ENCODE measurements around the gene PTPRN2.

DNA sequence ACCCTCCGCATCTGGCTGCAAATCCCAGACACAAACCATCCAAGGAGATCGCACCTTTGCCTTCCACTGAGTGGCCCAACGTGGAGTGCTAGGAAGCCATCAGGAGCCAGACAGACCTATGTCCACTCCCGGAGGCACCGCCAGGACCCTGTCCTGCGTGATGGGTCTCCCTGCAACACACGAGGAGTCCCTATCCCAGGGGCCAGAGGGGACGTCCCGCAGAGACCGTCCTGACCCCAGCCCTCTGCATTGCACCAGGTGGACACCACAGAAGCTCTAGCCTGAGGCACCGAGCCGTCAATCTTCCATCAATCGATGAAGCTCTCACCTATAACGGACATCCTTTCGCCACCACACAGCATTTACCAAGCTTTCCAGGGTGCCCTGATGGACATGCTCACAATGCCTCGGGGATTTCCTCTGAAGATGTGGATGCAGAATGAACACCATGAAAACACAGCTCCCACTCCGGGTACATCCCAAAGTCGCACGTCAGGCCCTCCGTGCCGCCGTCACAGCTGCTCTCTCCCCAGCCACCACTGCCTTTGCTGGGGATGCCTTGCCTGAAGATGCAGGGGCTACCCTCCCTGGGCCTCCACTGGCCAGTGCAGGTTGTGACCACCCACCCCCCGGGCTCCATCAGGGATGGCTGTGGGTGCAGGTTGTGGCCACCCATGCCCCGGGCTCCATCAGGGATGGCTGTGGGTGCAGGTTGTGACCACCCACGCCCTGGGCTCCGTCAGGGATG is 54.1 kb downstream of the PTPRN2 start:
- TF ChIP-seq POLR2A (IDR thresholded peaks at IDR 0.05) = no peak
- TF ChIP-seq, protein P1, sequence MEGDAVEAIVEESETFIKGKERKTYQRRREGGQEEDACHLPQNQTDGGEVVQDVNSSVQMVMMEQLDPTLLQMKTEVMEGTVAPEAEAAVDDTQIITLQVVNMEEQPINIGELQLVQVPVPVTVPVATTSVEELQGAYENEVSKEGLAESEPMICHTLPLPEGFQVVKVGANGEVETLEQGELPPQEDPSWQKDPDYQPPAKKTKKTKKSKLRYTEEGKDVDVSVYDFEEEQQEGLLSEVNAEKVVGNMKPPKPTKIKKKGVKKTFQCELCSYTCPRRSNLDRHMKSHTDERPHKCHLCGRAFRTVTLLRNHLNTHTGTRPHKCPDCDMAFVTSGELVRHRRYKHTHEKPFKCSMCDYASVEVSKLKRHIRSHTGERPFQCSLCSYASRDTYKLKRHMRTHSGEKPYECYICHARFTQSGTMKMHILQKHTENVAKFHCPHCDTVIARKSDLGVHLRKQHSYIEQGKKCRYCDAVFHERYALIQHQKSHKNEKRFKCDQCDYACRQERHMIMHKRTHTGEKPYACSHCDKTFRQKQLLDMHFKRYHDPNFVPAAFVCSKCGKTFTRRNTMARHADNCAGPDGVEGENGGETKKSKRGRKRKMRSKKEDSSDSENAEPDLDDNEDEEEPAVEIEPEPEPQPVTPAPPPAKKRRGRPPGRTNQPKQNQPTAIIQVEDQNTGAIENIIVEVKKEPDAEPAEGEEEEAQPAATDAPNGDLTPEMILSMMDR (IDR thresholded peaks at IDR 0.05) = no peak

Data from sigmoid colon (tissue), 3 donors.